Measurements from ENCODE around the gene COL15A1. TPM values are rescaled to one million over a fixed set of nuclear protein-coding genes. Genes with fewer than 3 reads are reported as not detected.

Gene COL15A1
- total and polyA plus RNA-seq, 2 of the 13 experiments (the other 11 are each of a cell fraction or from before 2014, with no cell fraction given): not detected

DNA sequence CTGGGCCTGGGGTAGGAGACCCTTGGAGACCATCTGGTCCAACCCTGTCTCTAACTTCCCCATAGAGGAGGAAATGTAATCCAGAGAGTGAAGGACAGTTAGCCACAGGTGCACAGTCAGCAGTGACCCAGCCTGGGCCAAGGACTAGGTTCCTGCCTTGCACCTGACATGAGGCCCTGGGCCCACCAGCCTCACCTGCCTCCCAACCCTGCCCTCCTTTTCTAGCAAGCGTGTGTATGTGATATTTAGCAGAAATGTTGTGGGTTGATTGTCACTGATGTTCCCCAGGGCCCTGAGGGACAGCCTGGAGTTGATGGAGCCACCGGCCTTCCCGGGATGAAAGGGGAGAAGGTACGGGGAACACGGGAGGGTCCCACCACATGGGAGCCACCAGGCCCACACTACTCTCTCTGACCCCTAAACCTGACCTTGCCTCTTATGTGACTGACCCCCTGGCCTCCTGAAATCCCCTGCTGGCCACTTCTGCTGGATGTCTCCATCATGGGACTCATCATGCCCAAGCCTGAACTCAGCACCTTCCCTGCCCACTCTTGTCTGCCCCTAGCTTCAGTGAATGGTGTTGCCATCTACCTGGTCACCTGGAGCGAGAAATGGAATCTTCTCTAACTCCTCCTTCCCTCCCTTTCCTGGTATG lies 82.0 kb downstream of the COL15A1 start:
- no peak overlapping the region for H2AFZ ChIP-seq (ENCODE audit: low read length)
- no peaks in the 10 kb centered on the region for H3K36me3 ChIP-seq (replicated peaks in 1 of 2; ENCODE audit: control insufficient read depth in 1 of 2, insufficient read depth in 2 of 2, low read length in 2 of 2)
- peaks cover 0 to 18% of the 10 kb centered on the region in 2 experiments; a peak in 2 of 5 replicates for H3K27me3 ChIP-seq (ENCODE audit: control insufficient read depth in 1 of 2, insufficient read depth in 2 of 2, low read length in 2 of 2)
- H3K79me2 ChIP-seq (ENCODE audit: insufficient read depth, low read length): no peaks in the 10 kb centered on the region
- DNase-seq (ENCODE audit: low spot score) (no peak), ATAC-seq (no peak), FAIRE-seq (no peak)
- no peak overlapping the region for H3K27ac ChIP-seq (ENCODE audit: extremely low read length, insufficient read depth, low read length)
- no peak overlapping the region for H3K4me3 ChIP-seq (replicated peaks in 1 of 3; ENCODE audit: insufficient read depth in 1 of 3, low read depth in 2 of 3, low read length in 3 of 3)
- BruUV-seq (replicated peaks): no TSS peak
- no peaks in the 10 kb centered on the region for H3K4me1 ChIP-seq (ENCODE audit: insufficient read depth, low read length)
- in situ Hi-C loops (cut with HindIII; ENCODE audit: extremely low pct_ligation_motif_present, low pct_unique_long_range_greater_than_20kb) (no loop called here), intact Hi-C loops (cut with micrococcal nuclease; ENCODE audit: unreplicated experiment) (no loop called here)
- ChIA-PET POLR2A (no interaction called here), CTCF (ENCODE audit: low intra/inter-chr PET ratio, low total read pairs) (no interaction called here)
- 10% methylated on average over 2 of the region's 6 CpGs for WGBS (ENCODE audit: low lambda C conversion rate)
- no peaks in the 10 kb centered on the region for H4K20me1 ChIP-seq (ENCODE audit: insufficient read depth, low read length)
- no peaks in the 10 kb centered on the region for H3K9me3 ChIP-seq (ENCODE audit: low read length)
- TF ChIP-seq ARNT (IDR thresholded peaks at IDR 0.05) (no peak), PITX1 (CRISPR knock-in tag; IDR thresholded peaks at IDR 0.05) (no peak), MTA3 (CRISPR knock-in tag; IDR thresholded peaks at IDR 0.05) (no peak), NR2F2 (IDR thresholded peaks at IDR 0.05; ENCODE audit: borderline replicate concordance, low read depth) (no peak), ZBTB7B (CRISPR knock-in tag; IDR thresholded peaks at IDR 0.05) (no peak), ZNF557 (CRISPR knock-in tag; IDR thresholded peaks at IDR 0.05) (no peak), MAFG (CRISPR knock-in tag; IDR thresholded peaks at IDR 0.05) (no peak), ZNF552 (CRISPR knock-in tag; IDR thresholded peaks at IDR 0.05; ENCODE audit: borderline replicate concordance) (no peak), ETV6 (CRISPR knock-in tag; conservative IDR thresholded peaks at IDR 0.05) (no peak), GATA4 (IDR thresholded peaks at IDR 0.05; ENCODE audit: borderline replicate concordance, low read depth) (no peak), E2F1 (CRISPR knock-in tag; IDR thresholded peaks at IDR 0.05) (no peak), ELF3 (CRISPR knock-in tag; IDR thresholded peaks at IDR 0.05) (no peak), PAWR (CRISPR knock-in tag; IDR thresholded peaks at IDR 0.05; ENCODE audit: borderline replicate concordance) (no peak), ZMYM3 (CRISPR knock-in tag; IDR thresholded peaks at IDR 0.05) (no peak), JUN (CRISPR knock-in tag; IDR thresholded peaks at IDR 0.05) (no peak), ZNF383 (CRISPR knock-in tag; IDR thresholded peaks at IDR 0.05; ENCODE audit: borderline replicate concordance) (no peak), XRCC5 (optimal IDR thresholded peaks at IDR 0.05; ENCODE audit: low read length) (no peak)
- TF ChIP-seq, protein P1, sequence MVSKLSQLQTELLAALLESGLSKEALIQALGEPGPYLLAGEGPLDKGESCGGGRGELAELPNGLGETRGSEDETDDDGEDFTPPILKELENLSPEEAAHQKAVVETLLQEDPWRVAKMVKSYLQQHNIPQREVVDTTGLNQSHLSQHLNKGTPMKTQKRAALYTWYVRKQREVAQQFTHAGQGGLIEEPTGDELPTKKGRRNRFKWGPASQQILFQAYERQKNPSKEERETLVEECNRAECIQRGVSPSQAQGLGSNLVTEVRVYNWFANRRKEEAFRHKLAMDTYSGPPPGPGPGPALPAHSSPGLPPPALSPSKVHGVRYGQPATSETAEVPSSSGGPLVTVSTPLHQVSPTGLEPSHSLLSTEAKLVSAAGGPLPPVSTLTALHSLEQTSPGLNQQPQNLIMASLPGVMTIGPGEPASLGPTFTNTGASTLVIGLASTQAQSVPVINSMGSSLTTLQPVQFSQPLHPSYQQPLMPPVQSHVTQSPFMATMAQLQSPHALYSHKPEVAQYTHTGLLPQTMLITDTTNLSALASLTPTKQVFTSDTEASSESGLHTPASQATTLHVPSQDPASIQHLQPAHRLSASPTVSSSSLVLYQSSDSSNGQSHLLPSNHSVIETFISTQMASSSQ (IDR thresholded peaks at IDR 0.05; ENCODE audit: low read depth): no peak
- TF ChIP-seq, protein P1 (CRISPR knock-in tag; IDR thresholded peaks at IDR 0.05; ENCODE audit: borderline replicate concordance): no peak
- H3K4me2 ChIP-seq (ENCODE audit: low read depth, low read length): no peak overlapping the region
- H3K9ac ChIP-seq (ENCODE audit: insufficient read depth, low read depth, low read length): no peak overlapping the region
